Panc1 (cell line): ENCODE data around the gene SLX4IP. TPM values are rescaled to one million over a fixed set of nuclear protein-coding genes. Genes with fewer than 3 reads are reported as not detected.

Experiments
- ATAC-seq: fragments of 200-7000 bp; cut with Tn5 transposase; 2 replicates; pipeline ENCODE4 v1.9.1; 2020; ENCODE audit warnings: mild to moderate bottlenecking, moderate library complexity
- BruUV-seq: library from RNA; stranded (reverse); fragments of 400-500 nt; replicated peaks from 2 replicates; lab custom pipeline; 2021; lab: Mats Ljungman, UMichigan
- CTCF ChIA-PET: fragments of 300-600 bp; sonication (Branson Sonifier 250); formaldehyde crosslinking; loops from one replicate; lab custom pipeline; 2022; ENCODE audit warnings: antibody characterized with exemption; lab: Charles Lee
- POLR2A ChIA-PET: fragments of 300-600 bp; sonication (Branson Sonifier 250); formaldehyde crosslinking; loops from one replicate; lab custom pipeline; 2022; ENCODE audit warnings: antibody characterized with exemption; lab: Charles Lee
- DNase-seq: peaks from one replicate; pipeline ENCODE4 v3.0.0-alpha.2; 2010; ENCODE audit warnings: low read depth, low spot score
- H3K27ac ChIP-seq: 2 replicates; pipeline ENCODE4 v1.5.1; 2011; ENCODE audit warnings: mild to moderate bottlenecking, low read length, inconsistent platforms
- H3K27me3 ChIP-seq: fragments of 200-500 bp; sonication (Bioruptor generic); 2 replicates; pipeline ENCODE4 v1.6.0; 2014; ENCODE audit warnings: low read length, inconsistent platforms; ENCODE audit not compliant: control insufficient read depth, insufficient read depth
- H3K36me3 ChIP-seq: fragments of 200-500 bp; sonication (Bioruptor generic); 2 replicates; pipeline ENCODE4 v1.5.1; 2014; ENCODE audit warnings: inconsistent platforms, mild to moderate bottlenecking, low read length, moderate library complexity; ENCODE audit not compliant: control insufficient read depth, insufficient read depth
- H3K4me1 ChIP-seq: 2 replicates; pipeline ENCODE4 v1.5.1; 2011; ENCODE audit warnings: inconsistent platforms, mild to moderate bottlenecking, low read length, moderate library complexity; ENCODE audit not compliant: control insufficient read depth, insufficient read depth
- H3K4me3 ChIP-seq, 2 experiments: 2 replicates each; pipeline ENCODE4 v1.5.1; 2011 to 2012; ENCODE audit warnings: low read depth in 2 of 2, low read length in 2 of 2, mild to moderate bottlenecking in 2 of 2, inconsistent platforms in 1 of 2, moderate library complexity in 1 of 2
- H3K9me3 ChIP-seq: fragments of 200-500 bp; sonication (Bioruptor generic); 2 replicates; pipeline ENCODE4 v1.5.1; 2014; ENCODE audit warnings: low read depth, mild to moderate bottlenecking, inconsistent platforms, low read length, moderate library complexity; ENCODE audit not compliant: control insufficient read depth, insufficient read depth
- POLR2AphosphoS5 ChIP-seq: IDR thresholded peaks from 2 replicates; pipeline ENCODE4 v1.6.1; 2012; ENCODE audit warnings: mild to moderate bottlenecking, low read depth, low read length, moderate library complexity
- REST ChIP-seq, 2 experiments: IDR thresholded peaks; 2 replicates each; pipeline ENCODE4 v1.6.1; 2011 to 2012; ENCODE audit warnings: low read depth in 2 of 2, control low read depth in 1 of 2, low read length in 1 of 2, mild to moderate bottlenecking in 1 of 2, moderate library complexity in 1 of 2; ENCODE audit not compliant: insufficient read depth in 1 of 2
- SIN3A ChIP-seq: IDR thresholded peaks from 2 replicates; pipeline ENCODE4 v1.6.1; 2012; ENCODE audit warnings: low read depth, mild to moderate bottlenecking, low read length, moderate library complexity, borderline replicate concordance; ENCODE audit not compliant: insufficient read depth
- TCF7L2 ChIP-seq: IDR thresholded peaks from 2 replicates; pipeline ENCODE4 v1.6.1; 2011; ENCODE audit warnings: mild to moderate bottlenecking, low read depth, low read length, inconsistent platforms
- in situ Hi-C: cut with HindIII; loops from 2 replicates; pipeline ENCODE4 v1.10.0; 2016; ENCODE audit warnings: low sequenced_read_pairs, low pct_unique_long_range_greater_than_20kb
- intact Hi-C: fragments of 100-400 bp; cut with micrococcal nuclease; formaldehyde crosslinking; loops from one replicate; pipeline ENCODE4 v1.10.0; 2022; ENCODE audit not compliant: unreplicated experiment
- total RNA-seq: library from RNA; stranded (reverse); gene quantifications from one replicate; pipeline ENCODE4 v1.2.1, GENCODE V29; 2021; ENCODE audit not compliant: unreplicated experiment
- TF ChIP-seq, protein P1 (sequence below): fragments of 450-650 bp; IDR thresholded peaks from 2 replicates; pipeline ENCODE4 v1.5.1; 2017; ENCODE audit warnings: mild to moderate bottlenecking

SLX4IP gene
- total RNA-seq, 1 experiment from 2014 or later: 5.4 TPM

DNA sequence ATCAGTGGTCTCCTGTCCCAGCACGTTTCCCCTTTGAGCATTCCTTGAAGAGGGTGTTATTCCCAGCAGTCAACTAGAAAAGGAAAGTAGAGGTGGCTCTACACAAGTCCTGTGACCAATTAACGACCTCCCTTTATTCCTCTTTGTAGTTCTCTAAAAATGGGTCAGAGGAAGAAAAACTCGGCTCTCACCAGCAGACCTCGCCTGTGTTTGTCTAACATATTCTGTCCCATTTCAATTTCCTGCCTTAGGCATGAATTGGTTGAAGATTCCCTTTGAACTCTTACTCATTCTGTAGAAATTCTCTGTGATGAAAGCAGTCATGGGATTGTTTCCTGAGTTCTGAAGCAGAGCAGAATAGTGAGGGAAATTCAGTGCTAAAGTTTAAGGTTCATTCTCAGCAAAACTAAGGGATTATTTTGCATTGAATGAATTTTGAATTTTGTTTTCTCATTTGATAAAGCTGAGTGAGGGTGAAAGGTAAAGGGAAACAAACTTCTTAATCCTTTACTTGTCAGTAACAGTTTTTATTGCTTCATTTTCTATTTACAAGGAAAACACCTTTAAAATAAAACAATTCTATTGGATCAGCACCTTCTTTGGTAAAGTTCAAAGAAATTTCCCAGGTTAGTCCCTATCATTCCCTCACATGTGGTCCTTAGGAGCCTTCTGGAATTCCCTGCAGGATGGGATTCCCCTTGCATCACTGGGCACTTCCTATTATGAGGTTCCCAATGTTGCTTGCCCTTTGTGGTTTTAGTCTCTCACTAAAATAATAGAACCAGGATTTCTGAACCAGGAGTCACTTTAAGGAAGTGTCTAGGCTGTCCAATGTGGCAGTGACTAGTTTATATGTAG, 105.8 kb downstream of the SLX4IP start:
- POLR2A ChIA-PET: no interaction called here
- Histone ChIP-seq H3K27me3 (no peaks in the 10 kb centered on the region), H3K4me1 (peaks cover 20% of the 10 kb centered on the region), H3K9me3 (no peaks in the 10 kb centered on the region), H3K36me3 (no peaks in the 10 kb centered on the region), H3K27ac (peak overlapping the region; percentile 18; the same call in 1 of the 2 replicates), H3K4me3 (peak overlapping the region in 1 of 2 experiments; percentile 32; a peak in 2 of 4 replicates)
- no peak; the same call in 1 of the 2 replicates for TF ChIP-seq TCF7L2
- no TSS peak for BruUV-seq
- CTCF ChIA-PET: no interaction called here
- DNase-seq (no peak), ATAC-seq (peak; percentile 89)
- in situ Hi-C loops (no loop called here), intact Hi-C loops (no loop called here)

GRCh38 chr20:10541668-10542411, 106.7 kb downstream of the SLX4IP start:
- TF ChIP-seq REST (IDR thresholded peaks at IDR 0.05; ENCODE audit: insufficient read depth in 1 of 2, low read depth in 2 of 2, low read length in 1 of 2): no peak
- TF ChIP-seq POLR2AphosphoS5: no peak
- TF ChIP-seq TCF7L2: no peak
- TF ChIP-seq, protein P1, sequence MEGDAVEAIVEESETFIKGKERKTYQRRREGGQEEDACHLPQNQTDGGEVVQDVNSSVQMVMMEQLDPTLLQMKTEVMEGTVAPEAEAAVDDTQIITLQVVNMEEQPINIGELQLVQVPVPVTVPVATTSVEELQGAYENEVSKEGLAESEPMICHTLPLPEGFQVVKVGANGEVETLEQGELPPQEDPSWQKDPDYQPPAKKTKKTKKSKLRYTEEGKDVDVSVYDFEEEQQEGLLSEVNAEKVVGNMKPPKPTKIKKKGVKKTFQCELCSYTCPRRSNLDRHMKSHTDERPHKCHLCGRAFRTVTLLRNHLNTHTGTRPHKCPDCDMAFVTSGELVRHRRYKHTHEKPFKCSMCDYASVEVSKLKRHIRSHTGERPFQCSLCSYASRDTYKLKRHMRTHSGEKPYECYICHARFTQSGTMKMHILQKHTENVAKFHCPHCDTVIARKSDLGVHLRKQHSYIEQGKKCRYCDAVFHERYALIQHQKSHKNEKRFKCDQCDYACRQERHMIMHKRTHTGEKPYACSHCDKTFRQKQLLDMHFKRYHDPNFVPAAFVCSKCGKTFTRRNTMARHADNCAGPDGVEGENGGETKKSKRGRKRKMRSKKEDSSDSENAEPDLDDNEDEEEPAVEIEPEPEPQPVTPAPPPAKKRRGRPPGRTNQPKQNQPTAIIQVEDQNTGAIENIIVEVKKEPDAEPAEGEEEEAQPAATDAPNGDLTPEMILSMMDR: no peak
- no peak for TF ChIP-seq SIN3A
- POLR2A ChIA-PET: no interaction called here
- DNase-seq: no peak
- no peak for ATAC-seq
- no peaks in the 10 kb centered on the region for H3K9me3 ChIP-seq
- peaks cover 20% of the 10 kb centered on the region for H3K4me1 ChIP-seq
- H3K4me3 ChIP-seq: no peak overlapping the region
- no TSS peak for BruUV-seq
- no peaks in the 10 kb centered on the region for H3K27me3 ChIP-seq
- CTCF ChIA-PET: no interaction called here
- H3K27ac ChIP-seq: no peak overlapping the region
- H3K36me3 ChIP-seq: no peaks in the 10 kb centered on the region
- intact Hi-C loops (no loop called here), in situ Hi-C loops (no loop called here)
